Kidney epithelial cell (primary cell): Measurements from ENCODE around the gene FOXE1. TPM values are rescaled to one million over a fixed set of nuclear protein-coding genes. Genes with fewer than 3 reads are reported as not detected.

Experiments
- DNase-seq: peaks from one replicate; pipeline ENCODE4 v3.0.0-alpha.2; 2010; ENCODE audit warnings: low read depth
- H3K27me3 ChIP-seq: 2 replicates; pipeline ENCODE4 v1.6.0; 2011; ENCODE audit warnings: low read length; ENCODE audit not compliant: control insufficient read depth, insufficient read depth
- H3K36me3 ChIP-seq: 2 replicates; pipeline ENCODE4 v1.5.1; 2011; ENCODE audit warnings: low read length; ENCODE audit not compliant: control insufficient read depth, insufficient read depth
- H3K4me3 ChIP-seq: 2 replicates; pipeline ENCODE4 v1.5.1; 2011; ENCODE audit warnings: low read depth, mild to moderate bottlenecking, control low read depth, low read length
- total RNA-seq: library from RNA; depleted of rRNA; stranded (reverse); fragments of >200 nt; gene quantifications from 2 replicates; pipeline ENCODE4 v1.2.3, GENCODE V29; 2015
- TF ChIP-seq, protein P1 (sequence below): IDR thresholded peaks from 2 replicates; pipeline ENCODE4 v1.5.1; 2011; ENCODE audit warnings: mild to moderate bottlenecking, moderate library complexity, low read length, control low read depth, inconsistent platforms; ENCODE audit not compliant: insufficient read depth, poor library complexity, severe bottlenecking

The FOXE1 gene
- total RNA-seq = 0.04 and 0.14 TPM in 2 replicates

- peaks cover 87% of the 10 kb centered on the region for H3K27me3 ChIP-seq
- peak within 1 kb of the TSS; percentile 42 for H3K4me3 ChIP-seq
- no peak for DNase-seq
- TF ChIP-seq, protein P1, sequence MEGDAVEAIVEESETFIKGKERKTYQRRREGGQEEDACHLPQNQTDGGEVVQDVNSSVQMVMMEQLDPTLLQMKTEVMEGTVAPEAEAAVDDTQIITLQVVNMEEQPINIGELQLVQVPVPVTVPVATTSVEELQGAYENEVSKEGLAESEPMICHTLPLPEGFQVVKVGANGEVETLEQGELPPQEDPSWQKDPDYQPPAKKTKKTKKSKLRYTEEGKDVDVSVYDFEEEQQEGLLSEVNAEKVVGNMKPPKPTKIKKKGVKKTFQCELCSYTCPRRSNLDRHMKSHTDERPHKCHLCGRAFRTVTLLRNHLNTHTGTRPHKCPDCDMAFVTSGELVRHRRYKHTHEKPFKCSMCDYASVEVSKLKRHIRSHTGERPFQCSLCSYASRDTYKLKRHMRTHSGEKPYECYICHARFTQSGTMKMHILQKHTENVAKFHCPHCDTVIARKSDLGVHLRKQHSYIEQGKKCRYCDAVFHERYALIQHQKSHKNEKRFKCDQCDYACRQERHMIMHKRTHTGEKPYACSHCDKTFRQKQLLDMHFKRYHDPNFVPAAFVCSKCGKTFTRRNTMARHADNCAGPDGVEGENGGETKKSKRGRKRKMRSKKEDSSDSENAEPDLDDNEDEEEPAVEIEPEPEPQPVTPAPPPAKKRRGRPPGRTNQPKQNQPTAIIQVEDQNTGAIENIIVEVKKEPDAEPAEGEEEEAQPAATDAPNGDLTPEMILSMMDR = no peak
- no peaks in the 10 kb centered on the region for H3K36me3 ChIP-seq
Measured at GRCh38 chr9:97853056-97853843, at the start of gene FOXE1. FOXE1 (plus strand) TSS chr9:97853226; CDS start chr9:97853915, 689 bp downstream.

DNA sequence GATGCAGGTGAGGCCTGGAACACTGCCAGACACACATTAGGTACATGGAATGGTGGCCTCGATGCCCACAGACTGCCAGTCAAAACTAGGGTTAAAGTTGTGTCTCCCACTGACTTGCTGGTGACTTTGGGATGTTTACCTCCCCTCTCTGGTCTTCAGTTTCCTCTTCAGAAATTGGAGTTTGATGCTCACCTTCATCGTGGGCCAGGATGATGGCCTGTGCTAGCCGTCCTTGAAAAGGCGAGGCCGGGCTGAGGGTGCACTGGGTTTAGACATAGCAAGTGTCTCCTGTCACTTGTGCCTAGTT lies 49.0 kb upstream of the FOXE1 start:
- peak overlapping the region; percentile 40 for H3K4me3 ChIP-seq

GRCh38 chr9:97806721-97807120 lies 46.3 kb upstream of the FOXE1 start:
- TF ChIP-seq, protein P1 = no peak
- no peak for DNase-seq
- H3K36me3 ChIP-seq = no peaks in the 10 kb centered on the region
- H3K4me3 ChIP-seq = no peak overlapping the region
- no peaks in the 10 kb centered on the region for H3K27me3 ChIP-seq

More for the DNA sequence above, 49.0 kb upstream of the FOXE1 start:
- Histone ChIP-seq H3K27me3 (no peaks in the 10 kb centered on the region), H3K36me3 (no peaks in the 10 kb centered on the region)
- TF ChIP-seq, protein P1 = no peak
- no peak for DNase-seq

DNA sequence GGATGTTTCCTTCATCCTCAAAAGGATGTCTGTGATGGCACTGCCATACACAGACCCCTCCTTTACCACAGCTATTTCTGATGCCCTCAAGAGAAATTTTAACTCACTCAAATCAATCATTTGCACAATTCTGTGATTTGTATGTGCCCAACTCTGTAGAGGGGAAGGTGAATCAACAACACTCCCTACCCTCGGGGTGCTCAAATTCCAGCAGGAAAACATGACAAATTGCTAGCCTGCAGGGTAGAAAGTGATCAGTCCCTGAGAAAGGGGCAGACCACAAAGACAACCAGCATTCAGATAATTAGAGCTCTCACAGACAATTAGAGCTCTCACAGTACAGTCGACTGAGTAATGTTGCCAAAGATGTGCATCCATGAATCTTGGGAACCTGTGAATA lies 45.3 kb upstream of the FOXE1 start:
- H3K36me3 ChIP-seq = no peaks in the 10 kb centered on the region
- no peaks in the 10 kb centered on the region for H3K27me3 ChIP-seq
- TF ChIP-seq, protein P1 = no peak
- no peak overlapping the region for H3K4me3 ChIP-seq
- peak; percentile 38 for DNase-seq

DNA sequence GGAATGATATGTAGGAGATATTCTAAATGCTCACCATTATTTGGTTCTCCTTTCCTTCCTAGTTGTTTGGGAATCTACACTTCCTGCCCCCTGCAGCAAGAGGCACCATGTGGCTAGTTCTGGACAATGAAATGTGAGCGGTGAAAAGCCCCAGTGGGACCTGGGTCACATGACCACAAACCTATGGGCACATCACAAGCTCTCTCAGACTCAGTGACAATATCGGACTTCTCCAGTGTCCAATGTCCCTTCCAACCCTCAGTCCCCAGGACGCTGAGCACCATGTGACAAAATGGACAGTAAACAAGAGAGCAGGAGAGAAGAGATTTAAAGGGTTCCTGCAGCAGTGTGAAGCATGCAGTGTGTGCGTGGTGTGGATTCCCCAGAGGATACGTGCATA lies 44.6 kb upstream of the FOXE1 start:
- no peak overlapping the region for H3K4me3 ChIP-seq
- no peak for DNase-seq
- no peaks in the 10 kb centered on the region for H3K36me3 ChIP-seq
- H3K27me3 ChIP-seq = no peaks in the 10 kb centered on the region
- TF ChIP-seq, protein P1 = no peak

GRCh38 chr9:97808972-97809371 lies 44.1 kb upstream of the FOXE1 start:
- Histone ChIP-seq H3K36me3 (no peaks in the 10 kb centered on the region), H3K27me3 (no peaks in the 10 kb centered on the region), H3K4me3 (no peak overlapping the region)
- TF ChIP-seq, protein P1 = no peak
- peak; percentile 80 for DNase-seq
